ENCODE results near the gene KNDC1.

GRCh38 chr10:133252223-133252552 lies 92.2 kb downstream of the KNDC1 start:
- TF ChIP-seq CTCF (conservative IDR thresholded peaks at IDR 0.05 in 1 of 2, IDR thresholded peaks at IDR 0.05 in 1 of 2; ENCODE audit: extremely low read depth in 1 of 2, insufficient read depth in 1 of 2, low read depth in 1 of 2, low read length in 2 of 2) (no peak), EZH2 (IDR thresholded peaks at IDR 0.05; ENCODE audit: borderline replicate concordance, low read length) (no peak)
